Gastroesophageal sphincter (tissue), 4 donors: Measurements from ENCODE around the gene ZSWIM6. TPM values are rescaled to one million over a fixed set of nuclear protein-coding genes. Genes with fewer than 3 reads are reported as not detected.

ENCODE experiments used
- ATAC-seq: fragments of 150-250 bp; one replicate; pipeline ENCODE4 v1.9.1; 2016; ENCODE audit warnings: mild to moderate bottlenecking, moderate library complexity
- H3K27ac ChIP-seq, 4 donors: fragments of 200-600 bp; sonication (generic) in 3 of 4; 1 replicate in 3 of 4; 2 replicates in 1 of 4; pipeline ENCODE4 v1.5.1; 2016 to 2019
- H3K27me3 ChIP-seq: fragments of 200-600 bp; sonication (generic); one replicate; pipeline ENCODE4 v1.5.1; 2019
- H3K36me3 ChIP-seq, 2 donors: fragments of 200-600 bp; sonication (generic); one replicate each; pipeline ENCODE4 v1.5.1; 2019; ENCODE audit warnings: control low read depth in 1 of 2
- H3K4me1 ChIP-seq, 3 donors: fragments of 200-600 bp; sonication (generic); 1 replicate in 2 of 3; 2 replicates in 1 of 3; pipeline ENCODE4 v1.5.1; 2016 to 2019; ENCODE audit warnings: control low read depth in 2 of 3
- H3K4me3 ChIP-seq, 2 donors: fragments of 200-600 bp; sonication (generic); one replicate each; pipeline ENCODE4 v1.5.1; 2019; ENCODE audit warnings: mild to moderate bottlenecking in 1 of 2, moderate library complexity in 1 of 2
- H3K9me3 ChIP-seq, 3 donors: fragments of 200-600 bp; sonication (generic); one replicate each; pipeline ENCODE4 v1.5.1; 2017 to 2019; ENCODE audit warnings: control low read depth in 2 of 3
- CTCF ChIP-seq, 4 experiments: fragments of 200-600 bp in 2 of 4; fragments of 450-650 bp in 2 of 4; sonication (generic) in 1 of 4; IDR thresholded peaks; one replicate each; pipeline ENCODE4 v1.5.1; 2017 to 2019; ENCODE audit warnings: antibody characterized with exemption in 4 of 4, mild to moderate bottlenecking in 2 of 4, moderate library complexity in 2 of 4
- EP300 ChIP-seq: sonication (generic); formaldehyde crosslinking; IDR thresholded peaks from one replicate; pipeline ENCODE4 v1.6.1; 2017; ENCODE audit warnings: antibody characterized with exemption, mild to moderate bottlenecking
- POLR2A ChIP-seq, 2 donors: fragments of 450-650 bp; IDR thresholded peaks; one replicate each; pipeline ENCODE4 v1.6.1; 2017; ENCODE audit warnings: antibody characterized with exemption in 2 of 2, mild to moderate bottlenecking in 2 of 2, moderate library complexity in 1 of 2
- POLR2AphosphoS5 ChIP-seq: sonication (generic); formaldehyde crosslinking; IDR thresholded peaks from one replicate; pipeline ENCODE4 v1.6.1; 2017; ENCODE audit warnings: antibody characterized with exemption
- WGBS, 2 donors: methylation state at CpG; one replicate each; pipeline ENCODE4 v1.1.5; 2018; ENCODE audit warnings: low coverage in 1 of 2; 5-methylcytosine and 5-hydroxymethylcytosine counted together
- total RNA-seq, 4 donors: library from RNA; depleted of rRNA; stranded (reverse); fragments of >200 nt; gene quantifications; one replicate each; pipeline ENCODE4 v1.1.0, GENCODE V29; 2016

Gene ZSWIM6
- total RNA-seq, 4 donors from 2014 or later = 8.9 to 20.9 (median 12.3) TPM

- Histone ChIP-seq H3K27me3 (no peaks in the 10 kb centered on the region), H3K9me3 (no peaks in the 10 kb centered on the region), H3K27ac (no peak overlapping the region), H3K4me1 (peaks cover 2 to 65% (median 8%) of the 10 kb centered on the region in 3 donors), H3K36me3 (no peaks in the 10 kb centered on the region), H3K4me3 (no peak overlapping the region)
- ATAC-seq = no peak
- TF ChIP-seq POLR2A (IDR thresholded peaks at IDR 0.05) (no peak), CTCF (IDR thresholded peaks at IDR 0.05) (no peak), POLR2AphosphoS5 (no peak), EP300 (no peak)
- WGBS, 2 donors = 64 to 100% methylated on average over 4 of the region's 4 CpGs
Observed at GRCh38 chr5:61350535-61350934, 18.5 kb downstream of the ZSWIM6 start.

- Histone ChIP-seq H3K4me1 (peaks cover 0 to 53% (median 6%) of the 10 kb centered on the region in 3 donors), H3K9me3 (no peaks in the 10 kb centered on the region), H3K27me3 (no peaks in the 10 kb centered on the region), H3K36me3 (no peaks in the 10 kb centered on the region), H3K27ac (no peak overlapping the region), H3K4me3 (no peak overlapping the region)
- TF ChIP-seq CTCF (IDR thresholded peaks at IDR 0.05) (no peak), POLR2A (IDR thresholded peaks at IDR 0.05) (no peak), EP300 (no peak), POLR2AphosphoS5 (no peak)
- no peak for ATAC-seq
- 91 to 100% methylated on average over 2 of the region's 2 CpGs for WGBS, 2 donors
Observed at GRCh38 chr5:61351733-61352132, 19.7 kb downstream of the ZSWIM6 start.

GRCh38 chr5:61352180-61352579 lies 20.1 kb downstream of the ZSWIM6 start:
- peaks cover 0 to 2% (median 0%) of the 10 kb centered on the region in 3 donors for H3K9me3 ChIP-seq
- no peak overlapping the region for H3K4me3 ChIP-seq
- ATAC-seq = no peak
- no peaks in the 10 kb centered on the region for H3K36me3 ChIP-seq
- H3K27me3 ChIP-seq = no peaks in the 10 kb centered on the region
- TF ChIP-seq POLR2A (IDR thresholded peaks at IDR 0.05) (no peak), EP300 (no peak)
- peaks cover 0 to 53% (median 6%) of the 10 kb centered on the region in 3 donors for H3K4me1 ChIP-seq
- H3K27ac ChIP-seq = no peak overlapping the region

- no peak for ATAC-seq
- Histone ChIP-seq H3K4me3 (no peak overlapping the region), H3K36me3 (no peaks in the 10 kb centered on the region), H3K27me3 (no peaks in the 10 kb centered on the region), H3K4me1 (peaks cover 0 to 53% (median 6%) of the 10 kb centered on the region in 3 donors), H3K27ac (no peak overlapping the region), H3K9me3 (peaks cover 0 to 6% (median 0%) of the 10 kb centered on the region in 3 donors)
- 47 to 54% methylated on average over 3 of the region's 3 CpGs for WGBS, 2 donors
- TF ChIP-seq CTCF (IDR thresholded peaks at IDR 0.05) = no peak
- no peak for TF ChIP-seq EP300
- no peak for TF ChIP-seq POLR2AphosphoS5
- no peak for TF ChIP-seq POLR2A (IDR thresholded peaks at IDR 0.05)
Observed at GRCh38 chr5:61352612-61353156, 20.6 kb downstream of the ZSWIM6 start.

- no peak for ATAC-seq
- Histone ChIP-seq H3K9me3 (peaks cover 0 to 6% (median 0%) of the 10 kb centered on the region in 3 donors), H3K36me3 (no peaks in the 10 kb centered on the region), H3K4me1 (peaks cover 0 to 47% (median 6%) of the 10 kb centered on the region in 3 donors), H3K27ac (no peak overlapping the region), H3K4me3 (no peak overlapping the region), H3K27me3 (no peaks in the 10 kb centered on the region)
- WGBS, 2 donors = 71 to 100% methylated on average over 1 of the region's 1 CpG
- no peak for TF ChIP-seq EP300
Observed at GRCh38 chr5:61353293-61353692, 21.2 kb downstream of the ZSWIM6 start.

GRCh38 chr5:61354199-61354598 lies 22.1 kb downstream of the ZSWIM6 start:
- TF ChIP-seq EP300 = no peak
- TF ChIP-seq CTCF (IDR thresholded peaks at IDR 0.05) = no peak
- TF ChIP-seq POLR2AphosphoS5 = no peak
- TF ChIP-seq POLR2A (IDR thresholded peaks at IDR 0.05) = no peak
- H3K4me1 ChIP-seq = peaks cover 0 to 46% (median 4%) of the 10 kb centered on the region in 3 donors
- H3K9me3 ChIP-seq = peaks cover 0 to 6% (median 0%) of the 10 kb centered on the region in 3 donors
- H3K36me3 ChIP-seq = no peaks in the 10 kb centered on the region
- 83 to 88% methylated on average over 2 of the region's 2 CpGs for WGBS, 2 donors
- ATAC-seq = no peak
- H3K4me3 ChIP-seq = no peak overlapping the region
- no peak overlapping the region for H3K27ac ChIP-seq
- no peaks in the 10 kb centered on the region for H3K27me3 ChIP-seq
